ENCODE measurements around the gene TANC2. TPM values are rescaled to one million over a fixed set of nuclear protein-coding genes. Genes with fewer than 3 reads are reported as not detected.

The TANC2 gene
- 24.2 and 58.1 TPM in 2 replicates for total RNA-seq (2014; rRNA removed)
- Bru-seq, nascent RNA: percentile 87 among the genes with signal in this experiment
- percentile 78 among the genes with signal in this experiment for BruChase-seq, experiment 1, labeled RNA remaining after a 6-hour chase
- percentile 77 among the genes with signal in this experiment for BruChase-seq, experiment 2, labeled RNA remaining after a 2-hour chase
- long read RNA-seq, partial matches to known transcripts: 12 of 46 reads
- long read RNA-seq, other reads (novel, unspliced or antisense): 34 of 46 reads

GRCh38 chr17:62965686-62966425 lies at the start of gene TANC2:
TANC2 (plus strand) TSS chr17:62966235; CDS start chr17:63009560, 43,325 bp downstream.
- intact Hi-C loops (cut with micrococcal nuclease): loop anchor here (5.0 to 10.0 kb wide), 2 partner anchors 204 to 401 kb away; no protein-coding TSS in a partner anchor
- no peak within 1 kb of the TSS for H3K27ac ChIP-seq (ENCODE audit: low read length)
- no peaks in the 10 kb centered on the region for H3F3A ChIP-seq (ENCODE audit: low read length, unreplicated experiment)
- H3K79me2 ChIP-seq (ENCODE audit: low read length): peaks cover 43% of the 10 kb centered on the region
- peak within 1 kb of the TSS; percentile 73 for H3K9ac ChIP-seq (ENCODE audit: low read length)
- H3K27me3 ChIP-seq (ENCODE audit: low read length): no peaks in the 10 kb centered on the region
- TSS peak; percentile 62 for BruUV-seq (replicated peaks)
- peak within 1 kb of the TSS; percentile 83 for H3K4me2 ChIP-seq (ENCODE audit: low read length)
- POLR2A ChIA-PET (ENCODE audit: unreplicated experiment): no interaction called here
- no peaks in the 10 kb centered on the region for H3K36me3 ChIP-seq (ENCODE audit: low read depth, low read length)
- CTCF ChIA-PET: interaction anchor here (0.7 kb wide), 1 partner anchor 89 kb away, joined by 3 read pairs; no protein-coding TSS in a partner anchor
- TF ChIP-seq CTCF (conservative IDR thresholded peaks at IDR 0.05; ENCODE audit: low read depth, low read length) (no peak), EZH2 (IDR thresholded peaks at IDR 0.05; ENCODE audit: low read length, unreplicated experiment) (no peak), EZH2phosphoT487 (IDR thresholded peaks at IDR 0.05; ENCODE audit: borderline replicate concordance, low read length) (no peak)
- no peaks in the 10 kb centered on the region for H3K9me2 ChIP-seq (replicated peaks; ENCODE audit: low read length)
- ATAC-seq: peak; percentile 56
- peak; percentile 79 for DNase-seq
- H3K4me3 ChIP-seq (ENCODE audit: low read length): peak within 1 kb of the TSS; percentile 88
- peak within 1 kb of the TSS; percentile 87 for H2AFZ ChIP-seq (ENCODE audit: low read length)
- peaks cover 8% of the 10 kb centered on the region; the same call in 1 of the 2 replicates for H4K20me1 ChIP-seq (ENCODE audit: low read length)
- no peaks in the 10 kb centered on the region for H3K9me3 ChIP-seq (ENCODE audit: low read length)
- H3K4me1 ChIP-seq (ENCODE audit: insufficient read depth, low read length): peaks cover 49% of the 10 kb centered on the region

GRCh38 chr17:62916684-62917571 lies 49.1 kb upstream of the TANC2 start:
- no peak overlapping the region for H3K4me2 ChIP-seq (ENCODE audit: low read length)
- TF ChIP-seq CTCF (conservative IDR thresholded peaks at IDR 0.05; ENCODE audit: low read depth, low read length): no peak
- no peak for TF ChIP-seq EZH2 (IDR thresholded peaks at IDR 0.05; ENCODE audit: low read length, unreplicated experiment)
- no peak for TF ChIP-seq EZH2phosphoT487 (IDR thresholded peaks at IDR 0.05; ENCODE audit: borderline replicate concordance, low read length)
- no peaks in the 10 kb centered on the region for H3K36me3 ChIP-seq (ENCODE audit: low read depth, low read length)
- ATAC-seq: no peak
- CTCF ChIA-PET: no interaction called here
- peaks cover 12% of the 10 kb centered on the region; the same call in 1 of the 2 replicates for H3K4me1 ChIP-seq (ENCODE audit: insufficient read depth, low read length)
- BruUV-seq (replicated peaks): no TSS peak
- DNase-seq: peak; percentile 17
- H3K9ac ChIP-seq (ENCODE audit: low read length): no peak overlapping the region
- POLR2A ChIA-PET (ENCODE audit: unreplicated experiment): no interaction called here
- intact Hi-C loops (cut with micrococcal nuclease): no loop called here
- H3F3A ChIP-seq (ENCODE audit: low read length, unreplicated experiment): no peaks in the 10 kb centered on the region
- H3K9me3 ChIP-seq (ENCODE audit: low read length): no peaks in the 10 kb centered on the region
- no peaks in the 10 kb centered on the region for H3K9me2 ChIP-seq (replicated peaks; ENCODE audit: low read length)
- no peaks in the 10 kb centered on the region for H3K79me2 ChIP-seq (ENCODE audit: low read length)
- no peak overlapping the region for H2AFZ ChIP-seq (ENCODE audit: low read length)
- no peak overlapping the region for H3K27ac ChIP-seq (ENCODE audit: low read length)
- no peaks in the 10 kb centered on the region for H3K27me3 ChIP-seq (ENCODE audit: low read length)
- no peaks in the 10 kb centered on the region for H4K20me1 ChIP-seq (ENCODE audit: low read length)
- H3K4me3 ChIP-seq (ENCODE audit: low read length): no peak overlapping the region
